IPS DF 19.7 (cell line): ENCODE measurements around the gene PPM1L.

Source experiments
- DNase-seq: peaks from one replicate; pipeline ENCODE4 v3.0.0-alpha.2; 2013; ENCODE audit warnings: low read depth, low spot score

The PPM1L gene

DNA sequence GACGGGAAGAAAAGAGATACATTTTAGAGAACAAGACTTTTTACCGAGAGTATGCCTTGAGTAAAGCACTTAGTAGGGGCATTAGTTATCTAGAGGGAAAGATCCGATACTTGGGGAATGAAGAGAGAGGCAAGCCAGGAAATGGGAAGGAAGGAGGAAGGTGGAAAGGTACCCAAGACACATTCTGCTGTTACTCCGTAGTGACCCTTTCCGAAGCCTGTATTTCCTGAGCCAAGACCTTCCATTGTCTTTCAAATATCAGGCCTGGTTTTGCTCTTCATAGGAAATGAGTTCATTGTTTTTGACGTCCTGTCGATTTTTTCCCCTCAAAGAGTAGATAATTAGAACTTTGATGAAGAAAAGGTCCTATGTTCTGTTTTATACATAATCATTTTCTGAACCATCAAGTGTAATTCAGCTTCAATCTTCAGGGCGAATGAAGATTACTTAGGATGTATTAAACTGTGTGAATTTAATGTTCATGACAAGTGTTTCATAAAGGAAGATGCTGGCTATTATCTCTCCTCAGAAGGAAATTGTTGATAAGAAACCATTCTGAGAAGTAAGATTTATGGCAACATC, 95.7 kb downstream of the PPM1L start:
- peak; percentile 15 for DNase-seq

- no peak for DNase-seq
These were observed 96.8 kb downstream of the PPM1L start for GRCh38 chr3:160852856-160853255.

GRCh38 chr3:160856450-160856849, 100.4 kb downstream of the PPM1L start:
- no peak for DNase-seq

DNA sequence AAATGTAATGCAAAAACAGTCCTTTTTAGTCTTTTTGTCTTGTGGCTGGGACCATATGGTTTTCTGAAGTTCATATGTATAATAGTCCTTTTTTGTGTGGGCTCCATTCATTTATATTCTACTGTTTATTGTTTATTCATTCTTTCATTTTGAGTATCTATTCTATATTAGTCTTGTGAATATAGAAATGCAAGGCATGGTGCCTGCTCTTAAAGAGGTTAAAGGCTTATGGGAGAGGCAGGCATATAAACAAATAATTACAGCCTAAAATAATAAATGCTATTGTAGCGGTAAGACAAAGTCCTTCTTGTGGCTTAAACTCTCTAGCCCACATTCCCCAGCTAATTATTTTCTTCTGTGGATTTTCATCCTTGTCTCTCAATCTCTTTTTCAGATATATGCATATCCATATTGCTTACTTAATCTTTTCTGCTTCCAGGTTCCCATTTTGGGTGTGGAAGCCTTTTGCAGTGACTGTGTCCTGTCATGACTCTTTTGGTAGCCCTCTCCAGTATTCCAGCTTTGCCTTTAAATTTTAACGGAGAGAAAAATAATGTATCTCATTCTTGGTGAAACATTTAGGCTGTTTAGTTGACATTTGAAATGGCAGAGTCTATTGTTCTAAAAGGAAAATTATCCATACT, 101.6 kb downstream of the PPM1L start:
- DNase-seq, result no peak

DNA sequence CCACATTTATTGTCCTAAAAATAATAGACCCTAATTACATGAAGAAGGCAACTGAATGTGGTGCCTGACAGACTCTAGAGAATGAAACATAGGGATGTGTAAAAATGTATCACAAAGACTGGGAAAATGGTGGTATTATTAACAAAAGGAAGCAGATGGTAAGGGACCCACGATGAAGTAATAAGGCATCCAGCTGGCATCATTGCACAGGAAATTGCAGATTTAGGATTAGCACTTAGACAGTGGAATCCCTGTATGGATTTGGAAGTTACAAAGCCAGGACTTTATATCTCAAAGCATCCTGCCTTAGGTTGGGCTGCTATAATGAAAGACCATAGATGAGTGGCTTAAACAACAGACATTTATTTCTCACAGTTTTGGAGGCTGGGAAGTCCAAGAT, 104.3 kb downstream of the PPM1L start:
- DNase-seq, result no peak

DNA sequence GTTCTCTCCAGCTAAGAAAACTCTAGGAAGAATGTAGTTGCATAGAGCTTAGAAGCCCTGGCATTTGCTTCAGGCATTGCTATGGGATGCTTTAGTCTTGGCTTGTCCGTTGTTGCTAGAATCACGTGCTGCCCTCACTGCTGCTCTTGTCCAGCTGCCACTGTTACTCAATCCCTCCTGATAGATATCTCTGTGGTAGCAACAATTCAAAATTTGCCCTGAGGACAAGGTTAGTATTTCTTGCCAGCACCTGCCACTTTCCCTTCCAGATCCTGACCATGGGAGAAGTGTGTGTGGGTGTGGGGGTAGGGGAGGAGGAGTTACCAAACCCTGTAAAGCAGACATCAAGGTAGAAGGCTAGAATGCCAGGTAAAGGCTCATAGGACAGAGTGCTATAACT, 113.8 kb downstream of the PPM1L start:
- no peak for DNase-seq

DNA sequence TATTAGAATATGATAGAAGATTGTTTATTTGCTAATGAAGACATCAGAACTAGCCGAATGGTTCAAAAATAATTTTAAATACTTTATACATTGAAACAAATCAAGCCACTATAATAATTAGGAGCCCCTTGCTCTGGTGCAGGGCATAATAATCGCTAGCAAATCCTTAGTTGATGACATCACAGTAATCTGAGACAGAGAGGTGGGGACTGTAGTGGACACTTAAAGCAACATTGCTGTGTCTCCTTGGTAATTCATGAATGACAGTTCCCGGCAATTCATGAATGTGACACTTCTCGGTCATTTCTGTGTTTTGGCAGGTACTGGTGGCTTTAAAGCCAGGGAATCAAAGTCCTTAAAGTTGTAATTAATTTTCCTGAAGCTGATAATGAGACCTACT, 114.3 kb downstream of the PPM1L start:
- no peak for DNase-seq

DNA sequence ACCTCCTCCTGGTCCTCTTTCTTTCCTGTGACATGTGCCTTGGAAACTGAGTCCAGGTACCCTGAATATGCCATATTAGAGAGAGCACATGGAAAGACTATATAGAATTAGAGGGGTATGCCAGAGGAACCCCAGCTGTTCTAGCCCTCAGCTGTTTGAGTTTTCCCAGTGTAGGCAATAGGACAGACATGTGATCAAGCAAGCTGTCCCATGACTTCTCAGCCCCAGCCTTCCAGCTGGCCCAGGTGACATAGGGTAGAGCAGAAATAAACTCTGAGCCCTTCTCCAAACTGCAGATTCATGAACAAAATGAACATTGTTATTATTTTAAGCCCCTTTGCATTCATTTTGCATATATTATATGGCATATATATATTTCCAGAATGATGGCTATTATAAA, 118.7 kb downstream of the PPM1L start:
- DNase-seq, result no peak

DNA sequence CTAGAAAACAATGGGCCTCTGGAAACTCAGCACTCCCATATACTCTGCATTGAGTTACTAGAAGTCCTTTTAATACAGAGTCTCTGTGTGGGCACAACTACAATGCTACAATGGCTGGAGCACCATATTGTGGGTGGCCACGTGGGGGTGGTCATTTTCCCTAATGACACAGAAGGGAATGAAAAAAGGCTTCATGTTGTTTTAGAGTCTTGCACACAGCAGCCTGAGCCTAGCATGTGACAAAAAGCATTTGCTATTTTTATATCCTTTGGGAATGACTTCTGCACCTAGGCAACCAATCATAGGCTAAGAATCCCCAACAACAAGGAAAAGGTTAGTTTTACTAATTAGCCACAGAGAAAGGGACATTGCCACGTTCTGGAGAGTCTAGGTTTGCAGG, 120.6 kb downstream of the PPM1L start:
- DNase-seq, result no peak

GRCh38 chr3:160879859-160880258, 123.8 kb downstream of the PPM1L start:
- DNase-seq, result no peak

DNA sequence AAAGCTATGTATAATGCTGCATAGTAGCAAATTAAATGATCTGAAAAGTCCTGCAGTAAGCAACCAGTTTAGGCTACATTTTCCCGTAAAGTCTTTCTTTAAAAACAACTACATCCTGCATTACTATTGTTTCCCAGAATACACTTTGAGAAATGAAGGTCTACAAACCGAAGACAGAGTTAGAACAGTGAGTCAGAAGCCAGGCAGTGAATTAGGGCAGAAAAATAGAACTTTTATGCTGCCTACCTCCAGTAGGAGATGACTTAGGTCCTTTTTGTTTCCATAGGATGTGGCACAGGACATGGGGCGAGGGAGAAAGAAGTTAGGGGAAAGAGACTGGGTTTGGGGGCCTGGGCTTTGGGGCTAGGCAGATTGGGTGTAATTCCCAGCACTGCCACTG, 127.3 kb downstream of the PPM1L start:
- DNase-seq, result no peak

DNA sequence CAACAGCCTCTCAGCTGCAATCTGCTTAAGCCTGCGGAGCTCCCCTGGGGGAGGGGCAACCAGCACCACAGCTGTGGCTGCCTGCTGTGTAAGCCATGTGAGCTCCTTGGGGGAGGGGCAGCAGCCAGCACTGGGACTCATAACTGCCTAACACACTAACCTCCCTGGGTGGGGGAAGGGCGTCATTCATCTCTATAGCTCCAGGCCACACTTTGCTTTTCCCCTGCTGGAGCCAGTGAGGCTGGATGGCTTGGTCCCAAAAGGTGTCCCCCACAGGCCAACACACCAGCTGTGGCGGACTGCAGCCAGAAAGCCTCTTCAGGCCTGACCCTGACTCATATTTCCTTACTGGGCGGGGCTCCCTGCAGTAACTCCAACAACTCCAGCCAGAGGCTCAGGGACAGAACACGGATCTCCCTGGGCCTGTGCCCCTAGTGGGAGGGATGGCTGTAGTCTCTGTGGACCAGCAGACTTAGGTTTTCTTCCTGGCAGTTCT, 129.8 kb downstream of the PPM1L start:
- peak; percentile 35 for DNase-seq

- no peak for DNase-seq
These were observed 130.4 kb downstream of the PPM1L start for GRCh38 chr3:160886421-160886820.

- DNase-seq, result no peak
These were observed 137.2 kb downstream of the PPM1L start for GRCh38 chr3:160893207-160893606.

DNA sequence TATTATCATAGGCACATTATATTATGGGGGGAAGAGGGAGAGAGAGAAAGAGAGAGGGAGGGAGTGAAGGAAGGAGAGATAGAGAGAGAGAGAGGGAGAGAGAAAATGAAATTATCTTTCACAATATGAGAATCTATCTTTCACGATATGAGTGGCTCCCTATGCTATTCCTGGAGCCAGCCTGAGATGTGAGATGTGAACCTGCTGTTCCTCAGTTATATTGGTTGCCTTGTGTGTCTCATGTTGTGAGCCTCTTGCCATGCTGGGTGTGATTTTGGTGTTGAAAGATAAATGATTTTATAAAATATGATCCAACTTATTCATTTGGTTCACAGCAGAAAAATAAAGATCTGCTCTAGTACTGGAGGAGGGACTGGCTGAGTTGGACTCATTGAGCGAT, 148.7 kb downstream of the PPM1L start:
- no peak for DNase-seq

DNA sequence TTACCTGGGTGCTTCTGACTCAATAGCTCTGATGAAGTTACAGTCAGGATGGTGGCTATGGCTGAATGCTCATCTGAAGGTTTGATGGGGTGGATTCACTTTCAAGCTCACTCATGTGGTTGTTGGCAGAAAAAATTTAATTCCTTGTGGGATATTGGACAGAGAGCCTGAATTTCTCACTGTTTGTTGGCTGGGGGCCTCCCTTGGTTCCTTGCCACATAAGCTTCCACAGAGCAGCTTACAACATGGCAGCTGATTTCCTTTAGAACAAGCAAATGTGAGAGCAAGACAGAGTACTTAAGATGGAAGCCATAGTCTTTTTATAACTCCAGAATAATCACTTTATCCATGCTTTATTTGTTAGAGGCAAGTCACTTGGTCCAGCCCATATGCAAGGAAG, 150.6 kb downstream of the PPM1L start:
- no peak for DNase-seq

DNA sequence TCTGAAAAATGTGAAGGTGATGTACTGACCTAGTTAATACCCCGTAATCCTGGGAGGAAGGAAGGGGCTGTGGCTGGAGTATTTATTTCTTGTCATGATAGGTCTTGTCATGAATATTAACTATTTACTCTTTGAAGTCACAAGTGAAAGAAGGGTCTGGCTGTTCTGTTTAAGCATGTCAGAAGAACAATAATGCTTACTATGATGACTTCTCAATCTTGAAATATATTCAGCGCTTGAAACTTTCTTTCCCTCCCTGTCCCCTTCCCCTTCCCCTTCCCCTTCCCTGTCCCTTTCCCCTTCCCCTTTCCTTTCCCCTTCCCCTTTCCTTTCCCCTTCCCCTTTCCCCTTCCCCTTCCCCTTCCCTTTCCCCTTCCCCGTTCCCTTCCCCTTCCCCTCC, 153.9 kb downstream of the PPM1L start:
- no peak for DNase-seq

DNA sequence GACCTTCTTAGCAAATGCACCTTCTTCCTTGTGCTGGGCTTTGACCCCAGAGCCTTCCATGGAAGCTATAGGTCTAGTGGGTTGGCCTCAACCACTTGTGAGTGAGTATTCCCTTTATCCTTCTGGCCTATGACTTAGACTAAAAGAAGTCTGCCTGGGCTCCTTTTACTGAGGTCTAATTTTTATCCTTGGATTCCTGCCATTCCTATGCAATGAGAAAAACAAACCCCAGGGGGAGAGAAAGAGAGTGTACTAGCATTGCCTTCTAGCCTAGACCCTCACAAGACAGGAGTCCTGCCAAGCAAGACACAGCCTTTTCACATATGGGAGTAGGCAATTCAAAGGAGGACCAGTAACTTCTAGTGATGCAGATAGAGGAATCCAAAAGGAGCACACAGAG, 155.4 kb downstream of the PPM1L start:
- DNase-seq, result no peak

- no peak for DNase-seq
These were observed 160.4 kb downstream of the PPM1L start for GRCh38 chr3:160916472-160916871.

DNA sequence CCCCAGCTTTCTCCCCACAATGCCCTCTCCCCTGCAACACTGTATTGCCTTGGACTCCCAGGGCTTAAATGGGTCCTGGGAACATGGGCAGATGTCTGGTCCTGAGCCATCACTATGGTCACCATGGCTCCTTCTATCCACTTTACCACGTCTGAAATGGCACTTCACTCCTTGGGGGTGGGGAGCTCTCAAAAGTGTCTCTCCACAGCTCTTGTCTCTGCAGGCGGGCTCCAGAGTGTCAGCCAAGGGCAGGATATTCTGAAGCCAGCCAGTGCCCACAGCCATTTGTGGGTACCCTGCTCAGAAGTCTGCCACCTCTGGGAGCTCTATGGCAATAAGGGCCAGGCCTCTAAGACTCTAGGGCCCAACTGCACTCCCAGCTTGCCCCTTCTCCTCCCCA, 163.9 kb downstream of the PPM1L start:
- no peak for DNase-seq

GRCh38 chr3:160921020-160921635, 165.1 kb downstream of the PPM1L start:
- no peak for DNase-seq

DNA sequence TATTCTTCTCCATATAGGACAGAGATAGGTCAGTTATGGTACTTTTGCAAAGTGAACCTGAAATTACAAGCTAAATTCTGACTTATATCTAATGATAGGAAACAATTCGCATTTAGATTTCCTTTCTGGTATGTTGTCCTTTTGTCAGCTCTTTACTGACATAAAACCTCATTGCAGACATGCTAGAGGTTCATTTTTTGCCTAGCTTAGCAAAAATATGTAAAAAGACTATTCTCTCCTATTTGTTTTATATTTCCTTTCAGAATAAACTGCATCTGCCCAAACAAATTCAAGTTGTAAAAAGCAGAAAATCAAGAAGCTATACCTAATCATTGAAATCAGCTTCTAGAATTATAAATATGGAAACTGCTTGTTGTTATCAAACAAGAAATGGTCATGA, 168.7 kb downstream of the PPM1L start:
- DNase-seq, result no peak

GRCh38 chr3:160927620-160928019, 171.6 kb downstream of the PPM1L start:
- no peak for DNase-seq
